UCSD-AML1 (cell line): ENCODE results near the gene TMEM92.
"Not testable (repeated sequence)": the region's sequence is repeated elsewhere in the genome, so short reads cannot be mapped to it uniquely, and the experiment has no call there.

Experiments used
- DNase-seq: peaks from one replicate; lab custom pipeline; 2025; ENCODE audit not compliant: unreplicated experiment; lab: John Stamatoyannopoulos, UW

Gene TMEM92

DNA sequence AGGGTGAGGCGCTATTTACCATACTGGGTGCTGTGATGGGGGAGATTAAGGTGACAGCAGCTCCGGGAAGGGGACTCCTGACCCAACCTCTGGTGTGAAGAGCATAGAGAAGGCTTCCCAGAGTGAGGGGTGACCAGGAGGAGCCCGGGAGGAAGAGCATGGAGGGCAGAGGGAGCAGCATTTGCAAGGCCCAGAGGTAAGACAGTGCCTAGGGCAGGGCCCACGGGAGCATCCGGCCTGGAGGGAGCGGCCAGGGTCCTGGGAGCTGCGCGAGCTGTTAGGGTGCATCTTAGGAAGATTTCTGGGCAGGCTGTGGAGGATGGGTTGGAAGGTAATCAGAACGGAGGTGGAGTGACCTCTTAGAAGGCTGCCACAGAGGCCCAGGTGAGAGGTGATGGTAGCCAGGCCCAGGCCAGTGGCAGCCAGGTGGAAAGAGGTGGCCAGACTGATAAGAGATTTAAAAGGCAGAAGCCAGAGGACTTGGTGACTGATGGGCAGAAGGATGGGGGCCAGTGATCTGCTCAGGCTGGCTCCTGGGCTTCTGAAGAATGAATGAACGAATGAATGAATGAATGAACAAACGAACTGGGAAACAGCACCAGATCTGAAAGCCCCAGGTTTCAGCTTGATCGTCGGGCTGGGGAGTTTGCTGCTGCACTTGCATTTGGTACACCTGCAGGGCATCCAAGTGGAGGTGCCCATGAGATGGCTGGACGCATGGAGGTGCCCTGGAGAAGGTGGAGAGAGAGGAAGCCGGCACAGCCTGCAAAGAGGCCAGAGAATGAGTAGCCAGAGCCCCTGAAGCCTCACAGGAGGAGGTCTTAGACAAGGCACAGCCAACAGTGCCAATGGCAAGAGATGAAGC is 13.0 kb upstream of the TMEM92 start:
- DNase-seq = no peak

DNA sequence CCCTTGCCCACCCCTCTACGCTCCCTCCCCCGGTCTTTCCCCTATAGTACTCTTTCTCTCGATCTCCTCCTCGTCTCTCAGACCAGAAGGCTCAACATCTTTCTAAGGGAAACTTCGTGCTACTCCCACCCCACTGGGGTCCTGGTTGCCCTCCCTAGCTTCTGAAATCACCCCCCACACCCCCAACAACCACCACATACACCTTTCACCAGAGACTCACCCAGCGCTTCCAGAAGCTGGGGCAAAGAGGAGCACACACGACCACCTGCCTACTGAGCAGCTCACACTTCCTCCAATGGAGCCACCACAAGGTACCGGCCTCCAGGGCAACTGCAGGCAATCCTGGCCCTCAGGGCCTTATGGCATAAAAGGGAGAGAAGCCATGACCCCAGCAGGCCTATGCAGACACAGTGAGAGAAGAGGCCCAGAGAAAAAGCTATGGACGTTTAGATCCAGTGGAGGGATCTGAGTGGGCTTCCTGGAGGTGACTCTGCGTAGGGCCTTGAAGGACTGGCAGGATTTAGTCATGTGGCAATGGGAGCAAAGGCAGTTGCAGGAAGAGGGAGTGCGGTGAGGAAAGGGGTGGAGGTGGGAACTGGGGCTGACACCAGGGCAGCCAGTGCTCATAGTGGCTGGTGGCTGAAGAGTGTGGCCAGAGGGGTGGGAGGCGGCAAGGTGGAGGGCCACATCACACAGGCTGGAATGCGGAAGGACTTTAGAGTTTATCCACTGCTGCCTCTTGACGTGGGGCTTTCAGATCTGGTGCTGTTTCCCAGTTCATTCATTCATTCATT is 12.1 kb upstream of the TMEM92 start:
- no peak for DNase-seq

DNA sequence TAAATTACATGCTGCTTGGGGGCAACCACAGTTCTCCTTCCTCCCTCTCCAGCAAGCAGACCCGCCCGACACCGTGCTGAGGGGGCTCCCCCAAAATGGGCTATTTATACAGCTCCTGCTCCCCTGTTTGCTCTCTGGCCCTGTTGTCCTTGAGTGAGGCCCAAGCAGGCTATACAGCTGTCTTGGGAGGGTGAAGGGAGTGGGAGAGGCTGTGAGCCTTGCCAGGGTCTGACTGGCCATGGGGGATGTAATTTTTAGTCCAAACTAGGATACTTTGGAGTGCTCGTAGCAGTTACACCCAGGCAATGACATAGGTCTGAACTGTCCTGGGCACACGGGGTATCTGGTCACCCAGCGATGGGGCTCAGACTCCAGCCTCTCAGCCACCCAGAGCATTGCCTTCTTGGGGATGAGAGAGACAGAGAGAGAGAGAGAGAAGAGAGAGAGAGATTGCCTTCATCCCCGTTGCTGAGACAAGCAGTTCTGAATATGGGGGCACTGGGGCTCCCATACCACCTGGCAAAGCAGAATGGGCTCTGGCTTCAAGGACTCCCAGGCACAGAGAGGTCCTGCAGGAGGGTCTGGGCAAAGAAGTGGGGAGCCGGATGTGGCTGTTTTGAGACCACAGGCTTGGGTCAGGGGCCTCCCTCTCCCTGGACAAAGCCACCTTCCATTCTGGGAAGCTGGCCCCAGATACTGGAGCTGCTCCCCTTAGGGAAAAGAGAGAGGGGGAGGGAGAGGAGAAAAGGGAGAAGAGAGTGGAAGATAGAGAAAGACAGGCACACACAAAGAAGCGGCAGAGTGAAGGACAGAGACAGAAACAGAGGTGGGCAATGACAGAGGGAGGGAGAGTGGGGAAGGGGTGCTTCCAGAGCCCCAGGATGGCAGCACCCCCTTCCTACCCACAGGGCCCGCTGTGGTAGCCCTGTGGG is 10.7 kb upstream of the TMEM92 start:
- no peak for DNase-seq

DNA sequence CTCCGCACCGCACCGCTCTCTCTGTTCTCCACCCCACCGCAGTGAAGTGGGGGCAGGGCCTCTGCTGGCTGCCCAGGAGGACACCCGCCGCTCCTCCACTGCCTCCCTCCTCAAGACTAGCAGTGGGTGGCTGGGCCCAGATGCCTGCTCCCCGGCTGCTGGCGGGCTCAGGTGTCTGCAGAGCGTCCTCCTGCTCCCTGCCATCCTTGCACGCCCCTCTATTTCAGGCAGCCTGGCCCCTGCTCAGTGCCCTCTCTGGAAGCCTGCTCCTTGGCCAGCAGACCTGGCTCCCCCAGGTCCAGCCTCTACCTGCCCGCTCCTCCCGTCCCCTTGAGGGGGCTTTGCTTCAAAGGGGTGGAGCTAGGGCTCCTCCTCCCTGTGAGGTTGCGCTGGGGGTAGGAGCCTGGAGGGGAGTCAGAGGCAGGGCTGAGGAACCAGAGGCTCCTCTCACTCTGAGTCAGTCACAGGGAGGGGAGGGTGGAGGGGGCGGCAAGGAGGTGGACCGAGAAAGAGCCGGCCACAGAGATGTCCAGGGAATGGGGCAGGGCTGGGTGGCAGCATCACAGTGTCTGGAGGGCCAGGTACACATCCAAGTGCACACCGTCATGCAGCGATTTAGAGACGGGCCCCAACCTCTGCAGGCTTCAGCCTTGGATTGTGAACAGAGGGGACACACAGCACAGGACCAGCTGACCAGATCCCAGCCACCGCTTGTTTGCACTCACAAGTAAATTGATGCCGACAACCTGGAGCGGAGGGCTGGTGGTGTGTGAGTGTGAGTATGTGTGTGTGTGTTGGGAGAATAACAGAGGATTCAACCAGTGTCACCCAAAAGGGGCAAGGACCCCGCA is 9.8 kb upstream of the TMEM92 start:
- DNase-seq = no peak

DNA sequence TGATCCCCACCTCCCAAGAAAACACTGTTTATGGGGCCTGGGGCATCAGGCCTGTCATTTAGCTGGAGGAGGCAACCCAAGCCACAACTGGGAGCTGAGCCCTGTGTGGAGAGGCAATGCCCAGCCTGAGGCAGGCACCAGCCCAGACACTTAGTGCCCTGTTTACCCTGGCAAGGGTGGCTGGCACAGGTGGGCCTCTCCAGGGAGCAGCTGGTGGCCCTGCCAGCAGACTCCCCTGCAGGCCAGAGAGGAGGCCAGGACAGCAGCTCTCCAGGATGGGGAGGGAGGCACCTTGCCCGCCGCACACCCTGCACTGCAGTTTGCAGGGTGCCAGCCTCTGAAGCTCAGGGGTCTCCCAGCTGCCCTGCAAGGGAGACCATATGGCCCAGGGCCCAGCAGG is 9.1 kb upstream of the TMEM92 start:
- DNase-seq = no peak

DNA sequence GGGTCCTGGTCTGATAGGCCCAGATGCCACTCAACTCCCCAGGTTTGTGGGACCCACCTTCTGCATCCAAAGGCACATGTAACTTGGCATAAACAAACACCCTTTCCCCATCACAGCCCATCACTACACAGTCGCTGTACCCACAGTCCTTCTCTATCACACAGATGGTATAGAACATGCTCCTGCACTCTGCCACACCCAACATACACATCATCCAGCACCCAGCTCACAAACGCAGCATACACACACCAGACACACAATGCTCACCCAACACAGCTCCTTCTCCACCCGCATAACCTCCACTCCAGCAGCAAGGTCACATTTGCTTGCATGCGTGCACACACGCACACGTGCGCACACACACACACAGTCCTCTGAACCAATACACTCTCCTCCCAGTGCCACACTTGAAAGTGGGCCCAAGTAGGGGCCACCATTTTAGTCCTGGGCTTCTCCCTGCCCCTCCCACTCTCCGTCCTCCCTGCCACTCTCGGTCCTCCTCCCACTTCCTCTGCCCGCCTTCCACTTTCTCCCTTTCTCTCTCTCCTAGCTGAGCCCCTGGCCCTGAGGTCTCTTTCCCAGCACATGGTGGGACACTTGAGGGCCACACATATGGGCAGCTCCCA is 8.5 kb upstream of the TMEM92 start:
- no peak for DNase-seq

DNA sequence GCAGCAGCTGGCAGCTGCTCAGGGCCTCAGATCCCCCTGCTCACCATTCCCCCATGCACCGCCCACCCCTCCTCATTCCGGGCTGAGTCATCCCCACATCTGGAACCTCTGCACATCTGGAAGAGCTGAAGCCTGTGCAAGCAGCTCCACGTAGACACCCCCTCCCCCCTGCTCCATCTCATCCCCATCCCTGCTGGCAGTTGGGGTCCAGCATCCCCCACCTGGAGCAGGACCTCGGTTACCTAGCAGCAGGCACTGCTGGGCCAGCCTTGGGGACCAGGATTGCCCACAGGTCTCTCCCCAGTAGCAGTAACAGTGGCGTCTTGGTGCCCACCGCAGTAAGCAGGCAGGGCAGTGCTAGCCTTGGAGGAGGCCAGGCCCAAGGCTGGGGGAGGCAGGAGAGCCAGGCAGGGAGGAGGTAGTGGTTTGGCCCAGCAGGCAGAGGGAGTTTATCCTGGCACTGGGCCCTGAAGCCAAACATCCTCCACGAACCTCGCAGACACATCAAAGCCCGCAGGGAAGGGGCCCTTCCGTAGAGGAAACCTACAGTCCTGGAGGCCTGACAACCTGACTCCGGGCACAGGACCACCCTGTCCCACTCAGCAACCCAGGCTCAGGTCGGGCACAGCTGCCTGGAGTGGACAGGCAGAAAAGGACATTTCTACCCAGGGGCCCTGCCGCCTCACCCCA is 7.7 kb upstream of the TMEM92 start:
- DNase-seq = no peak

DNA sequence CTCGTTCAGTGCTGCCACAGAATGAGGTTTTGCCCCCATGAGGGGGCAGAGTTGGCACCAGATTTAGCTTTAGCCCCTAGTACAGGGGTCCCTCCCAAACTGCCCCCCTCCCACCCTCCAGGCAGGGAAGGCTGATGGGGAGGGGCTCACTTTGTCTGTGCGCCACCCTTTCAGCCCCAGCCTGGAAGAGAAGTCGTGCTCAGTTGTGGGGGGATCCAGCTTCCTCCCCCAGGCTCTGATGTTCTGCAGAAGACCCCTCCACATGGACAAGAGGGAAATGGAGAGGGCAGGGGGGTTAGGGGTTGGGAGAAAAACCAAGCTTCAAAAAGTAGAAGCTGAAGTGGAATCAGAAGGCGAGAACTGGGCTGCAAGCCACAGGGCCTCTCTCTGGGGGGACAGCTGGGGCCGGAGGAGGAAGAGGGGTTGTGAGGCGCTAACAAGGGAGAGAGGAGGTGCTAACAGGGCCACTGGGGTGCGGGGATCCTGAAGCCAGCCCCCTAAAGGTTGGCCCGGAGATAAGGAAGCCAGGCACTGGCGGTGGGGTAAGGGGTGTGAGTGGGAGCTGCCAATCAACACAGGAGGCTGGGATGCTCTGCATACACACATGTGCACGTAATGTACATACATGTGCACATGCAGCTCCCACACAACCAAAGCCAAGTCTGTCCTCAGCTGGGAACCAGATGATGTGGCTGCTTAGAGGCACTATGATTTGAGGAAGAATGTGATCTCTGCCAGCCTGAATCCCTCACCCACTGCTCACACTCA is 7.0 kb upstream of the TMEM92 start:
- no peak for DNase-seq

DNA sequence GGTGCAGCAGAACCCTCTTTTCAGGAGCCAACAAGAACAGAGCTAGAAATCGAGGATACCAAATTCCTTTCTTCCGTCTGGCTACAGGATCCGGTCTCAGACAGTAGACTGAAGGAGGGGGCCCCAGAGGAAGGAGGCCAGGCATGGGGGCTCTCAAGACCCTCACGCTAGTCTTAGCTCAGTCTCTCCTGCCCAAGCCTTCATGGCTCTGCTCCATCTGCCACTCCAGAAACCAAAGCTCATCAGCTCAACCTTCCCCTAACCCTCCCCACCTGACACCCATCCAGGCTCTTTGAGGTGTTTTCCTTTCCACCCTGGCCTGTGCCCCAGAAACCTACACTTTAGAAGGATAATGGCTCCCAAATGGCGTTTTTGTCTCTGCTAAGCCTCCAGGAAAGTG is 6.2 kb upstream of the TMEM92 start:
- DNase-seq = no peak

DNA sequence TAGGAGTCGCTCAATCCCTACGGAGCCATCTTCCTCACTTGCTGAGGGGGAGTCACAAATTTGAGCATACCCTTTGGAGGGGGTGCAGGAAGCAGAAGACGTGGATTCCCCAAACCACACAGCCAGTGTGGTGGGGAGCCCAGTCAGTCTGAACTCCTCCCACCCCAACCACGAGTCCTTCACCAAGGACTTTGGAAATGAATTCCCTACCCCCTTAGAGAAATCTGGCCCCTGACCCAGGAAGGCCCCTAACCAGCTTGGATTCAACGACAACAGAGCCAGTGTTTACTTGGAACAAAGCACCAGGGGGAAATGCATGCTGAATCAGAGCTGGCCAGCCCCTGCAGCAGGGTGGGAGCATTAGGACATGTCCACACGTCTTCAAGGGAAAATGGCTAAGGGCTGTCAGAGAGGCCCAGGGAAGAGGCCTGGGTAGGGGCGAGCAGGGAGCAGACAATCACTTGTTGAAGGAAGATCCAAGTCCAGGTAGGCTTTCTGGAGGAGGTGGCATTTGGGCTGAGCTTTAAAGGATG is 5.5 kb upstream of the TMEM92 start:
- DNase-seq = no peak

DNA sequence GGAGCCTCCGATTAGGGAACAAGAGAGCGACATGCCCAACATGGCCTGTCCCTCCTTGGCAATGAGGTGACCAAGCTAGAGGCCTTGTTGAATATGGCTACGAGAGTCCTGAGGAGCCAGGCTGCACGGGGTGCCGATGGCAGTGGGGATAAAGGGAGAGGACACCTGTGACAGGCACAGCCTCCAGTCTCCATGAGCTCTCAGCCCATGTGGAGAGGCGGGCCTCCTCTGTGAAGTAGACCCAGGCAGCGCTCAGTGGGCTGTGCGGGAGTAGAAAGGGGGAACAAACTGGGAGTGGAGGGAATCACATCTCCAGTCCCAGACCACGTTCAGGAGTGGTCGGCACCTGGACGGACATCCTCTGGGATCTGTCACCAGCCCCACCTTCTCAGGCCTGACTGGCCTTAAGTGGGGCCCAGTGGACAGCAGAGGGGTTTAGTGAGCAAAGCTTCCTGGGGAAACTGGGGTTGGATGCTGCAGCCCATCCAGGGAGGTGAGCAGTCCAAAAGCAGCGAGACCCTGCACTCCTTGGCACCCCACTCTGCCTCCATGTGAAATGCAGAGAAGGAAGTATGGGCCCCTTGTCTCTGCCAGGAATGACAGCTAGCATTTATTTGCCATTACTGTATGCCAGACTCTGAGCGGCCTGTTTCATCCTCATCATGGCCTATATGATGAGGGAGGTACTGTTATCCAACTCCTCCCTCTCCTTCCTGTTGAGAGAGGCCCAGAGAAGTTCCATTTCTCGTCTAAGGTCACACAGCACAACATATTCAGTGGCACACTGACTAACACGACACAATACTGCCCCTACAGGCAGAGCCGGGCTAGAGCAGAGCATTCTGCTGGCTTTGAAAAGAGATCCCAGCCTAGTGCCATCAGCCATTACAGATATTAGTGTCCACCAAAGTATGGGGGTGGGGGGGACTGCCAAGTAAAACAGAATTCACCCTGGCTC is 4.5 kb upstream of the TMEM92 start:
- peak; percentile 61 for DNase-seq

DNA sequence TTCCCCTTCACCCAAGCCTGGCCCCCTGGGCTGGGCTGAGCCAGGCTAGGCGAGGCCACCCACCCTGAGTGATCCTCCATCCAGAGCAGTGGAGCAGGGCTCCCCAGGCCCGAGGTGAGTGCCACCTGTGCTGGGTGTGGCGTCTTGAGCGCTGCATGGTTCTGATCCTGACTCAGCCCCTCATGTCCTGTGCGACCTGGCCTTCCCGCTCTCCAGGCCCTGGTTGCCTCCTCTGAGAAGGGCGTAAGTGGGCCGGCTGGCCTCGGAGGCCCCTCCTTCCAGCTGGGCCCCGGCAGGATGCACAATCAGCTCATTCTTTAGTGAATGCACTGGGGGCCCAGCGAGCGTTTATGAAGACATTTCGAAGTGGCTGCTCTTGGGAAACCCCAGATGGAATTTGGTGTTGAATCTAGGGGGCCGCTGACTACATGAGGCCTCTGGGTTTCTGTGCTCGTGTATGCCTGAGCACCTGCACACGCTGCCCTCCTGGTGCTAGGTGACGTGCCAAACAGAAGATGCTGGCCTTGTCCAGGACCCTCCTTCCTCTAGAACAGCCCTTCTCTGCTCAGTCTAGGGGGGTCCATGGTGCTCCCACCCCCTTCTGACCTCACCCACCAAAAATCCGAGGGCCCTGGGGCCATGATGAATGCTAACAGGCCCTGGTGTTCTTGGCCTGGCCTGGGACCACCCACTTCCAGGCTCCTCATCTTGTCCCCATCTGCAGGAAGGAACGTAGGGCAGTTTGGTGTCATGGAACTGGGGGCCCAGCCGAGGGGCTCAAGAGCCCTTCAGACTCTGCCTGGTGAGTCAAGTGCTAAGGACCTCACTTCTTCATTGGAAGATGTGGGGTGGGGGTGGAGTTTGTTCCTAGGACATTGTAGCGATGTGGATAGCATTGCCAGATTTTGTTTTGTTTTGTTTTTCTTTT is 3.6 kb upstream of the TMEM92 start:
- no peak for DNase-seq

DNA sequence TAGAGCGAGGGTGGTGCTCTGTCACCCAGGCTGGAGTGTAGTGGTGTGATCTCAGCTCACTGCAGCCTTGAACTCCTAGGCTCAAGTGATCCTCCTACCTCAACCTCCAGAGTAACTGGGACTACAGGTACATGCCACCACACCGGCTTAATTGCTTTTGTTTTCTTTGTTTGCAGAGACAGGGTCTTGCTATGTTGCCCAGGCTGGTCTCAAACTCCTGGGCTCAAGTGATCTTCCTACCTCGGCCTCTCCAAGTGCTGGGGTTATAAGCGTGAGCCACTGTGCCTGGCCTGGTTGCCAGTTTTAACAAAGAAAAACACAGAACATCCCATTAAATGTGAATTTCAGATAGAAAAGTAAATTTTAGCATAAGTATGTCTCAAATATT is 2.9 kb upstream of the TMEM92 start:
- DNase-seq = not testable (repeated sequence)

DNA sequence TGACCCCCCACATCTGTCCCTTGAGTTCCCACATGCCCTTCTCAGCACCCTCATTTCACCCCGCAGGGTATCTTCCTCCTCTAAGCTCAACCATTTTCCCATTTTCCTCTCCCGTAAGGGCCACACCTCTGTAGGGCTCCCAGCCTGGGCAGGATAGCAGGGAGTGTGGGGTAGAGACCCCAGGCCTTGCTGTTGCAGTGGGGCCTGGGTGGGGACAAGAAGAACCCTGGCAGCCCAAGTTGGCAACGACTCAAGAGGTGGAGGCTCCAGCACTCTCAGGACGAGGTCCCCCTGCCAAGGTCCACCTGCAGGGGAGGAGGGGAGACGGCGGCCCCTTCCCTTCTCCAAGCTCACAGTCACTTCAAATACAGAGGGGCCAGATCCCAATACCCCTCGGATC is 2.0 kb upstream of the TMEM92 start:
- no peak for DNase-seq

DNA sequence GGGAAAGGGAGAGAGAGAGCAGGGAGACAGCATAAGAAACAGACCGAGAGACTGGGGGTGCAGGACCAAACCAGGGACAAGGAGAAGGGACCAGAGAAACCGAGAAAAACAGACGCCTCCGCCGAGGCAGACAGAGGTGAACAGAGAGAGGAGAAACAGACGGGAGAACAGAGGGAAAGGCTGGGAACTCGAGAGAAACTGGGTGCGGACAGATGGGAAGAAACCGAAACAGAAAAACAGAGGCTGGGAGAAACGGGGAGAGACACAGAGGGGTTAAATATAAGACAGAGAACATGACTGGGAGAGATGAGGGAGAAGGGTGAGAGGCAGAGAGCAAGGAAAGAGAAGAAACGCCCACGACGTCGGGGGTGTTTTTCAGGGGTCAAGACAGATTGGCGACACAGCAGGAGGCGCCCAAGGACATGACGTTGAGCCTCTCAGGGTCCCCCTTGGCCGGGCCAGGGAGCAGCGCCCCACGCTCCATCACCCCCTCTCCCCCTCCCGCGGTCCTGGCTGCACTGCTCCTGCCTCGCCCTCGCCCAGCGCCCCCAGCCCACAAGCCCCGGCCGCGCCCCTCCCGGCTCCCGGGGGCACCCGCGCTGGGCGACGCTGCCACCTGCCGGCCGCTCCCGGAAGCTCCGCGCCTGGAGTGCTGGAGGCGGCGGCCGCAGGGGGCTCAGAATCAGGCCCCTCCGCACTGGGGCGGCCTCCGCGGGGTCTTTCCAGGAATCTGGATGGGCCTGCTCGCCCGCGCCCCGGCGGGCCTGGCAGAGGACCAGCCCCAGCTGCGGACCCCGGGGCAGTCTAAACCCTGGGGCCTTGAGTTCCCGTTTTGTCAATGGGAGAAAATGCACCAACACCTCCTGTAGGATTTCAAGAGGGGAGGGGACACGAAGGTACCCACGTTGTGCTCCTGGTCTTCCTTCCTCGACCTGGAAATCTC is 1.3 kb upstream of the TMEM92 start:
- peak; percentile 71 for DNase-seq
